Islet of Langerhans (tissue), 1 donor: ENCODE measurements around the gene RASGRP4.

Experiments
- FAIRE-seq: peaks from one replicate; lab custom pipeline; 2011; peaks lifted over from hg19 to GRCh38; lab: Jason Lieb, UNC

Gene RASGRP4

DNA sequence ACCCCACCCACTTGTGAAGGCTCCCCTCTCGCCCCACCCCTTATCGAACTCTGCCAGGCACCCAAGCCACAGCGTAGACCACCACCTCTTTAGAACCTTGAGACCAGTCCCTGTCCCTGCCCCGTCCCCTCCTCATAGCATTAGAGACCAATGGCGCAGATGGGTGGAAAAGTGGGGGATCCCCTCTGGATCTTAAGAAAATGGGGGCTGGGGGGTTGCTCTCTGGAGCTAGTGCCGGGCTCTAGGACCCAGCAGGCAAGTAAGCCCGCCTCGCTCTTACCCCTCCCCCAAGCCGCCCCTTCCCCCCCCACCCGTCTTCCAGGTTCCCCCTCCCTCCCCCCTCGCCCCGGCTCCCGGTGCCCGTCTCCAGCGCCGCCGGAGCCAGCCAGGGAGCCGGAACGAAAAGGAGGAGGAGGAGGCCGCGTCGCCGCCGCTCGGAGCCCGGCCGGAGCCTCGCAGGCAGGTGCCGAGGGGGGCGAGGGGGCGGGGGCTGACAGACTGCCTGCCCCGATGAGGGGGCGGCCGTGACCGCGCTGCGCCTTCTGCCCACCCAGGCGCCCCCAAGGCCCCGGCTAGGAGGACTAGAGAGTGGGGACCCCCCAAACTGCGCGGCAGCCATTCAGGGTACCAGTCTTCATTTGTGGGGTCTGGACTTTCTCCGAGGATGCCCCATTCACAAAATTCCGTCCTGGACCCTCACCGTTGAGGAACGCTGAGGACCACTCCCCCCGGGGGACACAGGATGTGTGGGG lies 37.5 kb downstream of the RASGRP4 start, which contains the start of gene SPRED3:
Gene SPRED3, plus strand, starts transcription at position 349 of the 752 bp plus-strand sequence. CDS start 1,606 bp downstream, outside the sequence.
- no peak for FAIRE-seq

GRCh38 chr19:38387550-38388348 lies 38.3 kb downstream of the RASGRP4 start, which contains the start of gene GGN:
TSS of gene GGN (minus strand) at chr19:38388034. CDS start at chr19:38387261, 773 bp downstream.
- FAIRE-seq, result no peak

DNA sequence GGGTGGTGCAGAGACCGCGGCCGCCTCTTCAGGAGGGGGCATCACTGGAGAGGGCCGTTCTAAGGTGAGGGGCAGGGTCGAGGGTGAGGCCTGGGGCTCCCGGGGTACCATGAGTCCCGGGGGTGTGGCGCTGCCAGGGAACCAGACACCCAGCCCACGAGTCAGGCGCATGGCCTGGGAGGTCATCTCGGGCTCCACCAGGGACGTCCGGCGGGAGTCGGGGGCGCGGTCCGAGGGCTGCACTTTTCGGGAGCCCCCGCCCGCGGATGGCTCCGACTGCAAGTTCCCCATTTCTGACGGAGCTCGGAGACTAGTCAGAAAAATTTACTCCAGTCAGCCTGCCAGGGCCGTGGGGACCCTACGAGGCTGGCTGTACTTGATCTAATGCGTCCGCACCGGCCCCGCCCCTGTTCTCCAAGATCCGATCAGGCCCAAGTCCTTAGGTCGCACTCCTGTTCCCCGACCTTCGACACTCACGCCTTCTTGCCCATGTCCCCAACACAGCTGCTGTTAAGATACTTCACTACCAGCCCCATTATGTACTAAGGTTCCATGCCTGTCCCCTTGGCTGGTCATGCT lies 39.0 kb downstream of the RASGRP4 start:
- no peak for FAIRE-seq

- no peak for FAIRE-seq
These were observed 39.6 kb downstream of the RASGRP4 start for GRCh38 chr19:38386300-38386970.

- FAIRE-seq, result no peak
These were observed 40.2 kb downstream of the RASGRP4 start for GRCh38 chr19:38385804-38386257.

DNA sequence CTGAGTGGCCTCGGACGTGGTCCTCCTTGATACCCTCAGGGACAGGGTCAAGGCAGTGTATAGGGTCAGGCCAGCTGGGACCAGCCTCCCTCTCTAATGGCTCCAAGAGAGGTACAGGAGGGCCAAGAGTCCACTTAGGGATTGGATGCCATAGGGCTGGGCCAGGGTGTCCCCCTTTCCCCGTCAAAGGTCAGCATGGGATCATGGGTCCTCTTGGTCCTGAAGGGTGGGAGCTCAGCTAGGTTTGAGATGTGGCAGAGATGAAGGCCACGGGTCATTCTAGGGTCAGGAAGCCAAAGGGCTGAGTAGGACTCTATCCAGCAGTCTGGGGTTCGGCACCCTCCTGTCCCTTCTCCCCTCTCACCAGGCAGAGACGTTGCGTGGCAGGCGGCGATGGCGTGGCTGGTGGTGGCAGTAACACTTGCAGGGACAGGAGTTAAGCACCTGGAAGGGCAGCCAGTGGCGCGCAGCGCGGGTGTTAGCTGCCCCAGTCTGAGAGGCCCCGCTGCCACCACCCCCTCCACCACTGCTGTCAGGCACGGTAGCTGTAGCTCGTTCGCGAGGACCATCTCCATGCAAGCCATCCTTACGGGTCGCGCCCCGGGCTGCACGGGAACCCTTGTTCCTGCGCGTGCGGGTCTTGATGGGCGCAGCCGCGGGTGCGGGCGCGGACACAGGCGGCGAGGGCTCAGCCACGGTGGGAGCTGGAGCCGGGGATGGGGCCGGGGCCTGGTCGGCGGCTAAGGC lies 40.8 kb downstream of the RASGRP4 start:
- FAIRE-seq, result no peak

DNA sequence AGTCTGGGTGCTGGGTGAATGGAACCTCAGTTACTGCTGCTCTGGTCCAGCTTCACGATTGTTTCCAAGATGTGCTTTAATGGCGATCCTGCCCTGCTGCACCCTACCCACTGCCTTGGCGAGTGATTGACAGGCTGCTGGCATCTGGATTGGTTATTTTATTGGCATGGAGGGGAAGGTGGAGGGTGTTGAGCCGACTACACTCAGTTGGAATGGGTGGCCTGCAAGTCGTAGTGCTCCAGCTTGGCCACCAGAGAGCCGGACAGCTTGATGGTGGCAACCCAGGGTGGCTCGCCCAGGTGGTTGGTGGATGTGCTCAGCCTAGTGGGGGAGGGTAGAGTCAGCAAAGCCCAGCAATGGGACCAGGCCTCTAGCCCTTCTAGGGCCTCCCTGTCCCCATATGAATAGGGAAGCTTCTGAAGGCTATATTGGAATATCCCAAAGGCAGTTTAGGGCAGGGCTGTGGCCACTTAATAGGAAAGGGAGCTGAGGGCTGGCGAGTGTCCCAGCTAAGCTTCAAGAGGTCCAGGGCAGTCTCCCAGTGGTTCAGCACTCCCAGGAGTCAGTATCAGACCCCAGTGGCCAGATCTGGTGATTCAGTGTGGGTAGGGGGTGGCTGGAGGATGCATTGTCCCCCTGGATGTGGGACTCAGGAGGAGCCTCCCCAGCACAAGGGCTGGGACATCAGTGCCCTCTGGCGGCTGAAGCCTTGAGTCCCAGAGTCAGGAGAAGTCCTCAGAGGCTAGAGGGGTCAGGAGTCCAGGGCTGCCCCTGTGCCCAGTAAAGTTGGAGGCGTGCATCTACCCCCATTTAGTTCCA lies 41.6 kb downstream of the RASGRP4 start:
- FAIRE-seq, result no peak

GRCh38 chr19:38383743-38384142 lies 42.3 kb downstream of the RASGRP4 start:
- no peak for FAIRE-seq

GRCh38 chr19:38383184-38383583 lies 42.8 kb downstream of the RASGRP4 start:
- FAIRE-seq, result no peak

DNA sequence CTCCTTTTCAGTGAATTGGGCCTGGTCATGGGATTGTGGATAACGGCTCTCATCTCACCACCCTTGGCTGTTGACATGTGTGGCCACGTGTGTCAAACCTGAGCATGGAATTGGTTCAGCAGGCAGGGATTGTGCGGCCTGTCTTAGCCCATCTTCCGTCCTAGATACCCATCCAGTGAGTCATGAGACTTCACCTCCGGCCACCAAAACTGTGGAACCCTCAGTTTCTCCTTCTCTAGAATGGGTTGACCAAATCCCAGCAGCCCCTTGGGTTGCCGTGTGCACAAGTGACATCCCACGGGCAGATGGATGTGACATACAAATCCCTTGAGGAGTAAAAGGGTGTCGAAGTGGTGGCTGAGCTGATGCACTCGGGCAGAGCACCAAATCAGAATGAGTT lies 44.9 kb downstream of the RASGRP4 start:
- no peak for FAIRE-seq

GRCh38 chr19:38378866-38379265 lies 47.2 kb downstream of the RASGRP4 start:
- FAIRE-seq, result no peak

DNA sequence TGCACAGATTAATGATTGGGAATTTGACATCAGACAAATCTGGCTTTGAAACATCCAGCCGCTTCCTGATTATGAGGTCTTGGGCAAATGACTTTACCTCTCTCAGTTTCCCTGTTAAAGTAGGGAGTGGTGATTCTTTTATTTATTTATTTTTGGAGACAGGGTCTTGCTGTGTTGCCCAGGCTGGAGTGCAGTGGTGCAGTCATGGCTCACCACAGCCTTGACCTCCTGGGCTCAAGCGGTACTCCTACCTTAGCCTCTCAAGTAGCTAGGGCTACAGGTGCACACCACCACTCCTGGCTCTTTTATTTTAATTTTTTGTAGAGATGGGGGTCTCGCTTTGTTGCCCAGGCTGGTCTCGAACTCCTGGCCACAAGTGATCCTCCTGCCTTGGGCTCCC lies 49.0 kb downstream of the RASGRP4 start:
- FAIRE-seq, result no peak

DNA sequence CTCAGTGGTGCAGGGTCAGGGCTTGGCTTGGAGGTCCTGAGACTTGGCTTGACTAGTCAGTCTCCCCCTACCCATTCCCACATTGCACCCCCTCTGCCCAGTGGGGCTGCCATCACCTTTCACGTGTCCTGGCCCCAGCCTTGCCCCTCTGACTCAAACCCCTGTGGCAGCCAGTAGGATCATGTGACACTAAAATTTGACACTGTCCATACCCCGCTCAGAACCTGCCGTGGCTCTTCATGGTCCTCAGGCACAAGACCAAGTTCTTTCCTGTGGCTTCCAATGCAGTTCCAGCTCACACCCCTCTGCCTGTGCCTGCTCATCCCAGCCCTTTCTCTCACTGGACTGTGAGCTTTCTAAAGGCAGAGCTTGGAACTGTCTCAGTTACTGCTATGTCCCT lies 49.4 kb downstream of the RASGRP4 start:
- no peak for FAIRE-seq

DNA sequence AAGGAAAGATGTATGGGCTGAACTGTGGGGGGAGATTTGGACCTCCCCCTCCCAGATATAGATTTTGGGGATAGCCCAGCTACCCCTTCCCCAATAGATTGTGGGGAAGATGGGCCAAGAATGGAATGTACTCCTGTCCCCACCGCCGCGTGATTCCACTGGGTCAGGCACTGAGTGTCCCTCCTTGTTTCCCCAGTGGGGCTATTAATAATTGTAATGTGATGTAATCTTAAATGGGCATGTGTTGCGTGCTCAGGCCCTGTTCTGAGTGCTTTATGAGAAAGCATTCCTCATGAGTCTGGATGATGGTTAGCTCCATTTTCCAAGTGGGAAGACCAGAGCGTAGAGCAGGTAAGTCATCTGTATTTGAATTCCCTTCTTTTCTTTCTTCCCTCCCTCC lies 50.3 kb downstream of the RASGRP4 start:
- FAIRE-seq, result no peak

DNA sequence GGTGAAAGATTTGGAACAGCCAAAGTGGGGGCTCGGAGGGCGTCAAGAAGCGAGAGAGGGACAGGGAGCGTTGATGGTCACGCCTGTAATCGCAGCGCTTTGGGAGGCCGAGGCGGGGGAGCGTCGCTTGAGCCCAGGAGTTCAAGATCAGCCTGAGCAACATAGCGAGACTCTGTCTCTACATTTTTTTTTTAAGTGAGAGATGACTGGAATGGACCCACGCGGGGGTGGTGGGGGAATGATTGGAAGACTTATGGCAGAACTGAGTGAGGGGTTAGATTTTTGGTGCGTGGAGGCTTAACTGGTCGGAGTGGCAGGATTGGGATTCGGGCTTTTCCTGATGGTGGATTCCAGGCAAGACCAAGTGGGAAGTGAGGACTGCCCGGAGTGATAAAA lies 50.9 kb downstream of the RASGRP4 start:
- FAIRE-seq, result no peak

- FAIRE-seq, result peak; percentile 82
These were observed 51.5 kb downstream of the RASGRP4 start, which contains the start of gene PSMD8 for GRCh38 chr19:38374332-38375097. TSS of gene PSMD8 (plus strand) at chr19:38374571. CDS start at chr19:38374602, 31 bp downstream.

GRCh38 chr19:38373907-38374331 lies 52.1 kb downstream of the RASGRP4 start:
- FAIRE-seq, result no peak

GRCh38 chr19:38371081-38371480 lies 54.9 kb downstream of the RASGRP4 start:
- FAIRE-seq, result no peak

DNA sequence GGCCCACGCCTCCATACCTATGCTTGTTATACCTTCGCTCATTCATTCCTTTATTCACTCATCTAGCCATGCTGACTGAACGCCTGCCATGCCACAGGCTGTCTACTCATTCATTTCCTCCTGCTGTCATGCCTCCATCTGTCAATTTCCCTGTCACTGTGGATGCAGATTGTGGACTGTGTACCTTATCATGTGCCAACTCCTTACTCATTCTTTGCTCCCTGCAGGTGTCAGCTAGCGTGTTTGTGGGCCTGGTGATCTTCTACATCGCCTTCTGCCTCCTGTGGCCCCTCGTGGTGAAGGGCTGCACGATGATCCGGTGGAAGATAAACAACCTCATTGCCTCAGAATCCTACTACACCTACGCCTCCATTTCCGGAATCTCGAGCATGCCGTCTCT lies 55.7 kb downstream of the RASGRP4 start:
- FAIRE-seq, result no peak

GRCh38 chr19:38369584-38369983 lies 56.4 kb downstream of the RASGRP4 start:
- FAIRE-seq, result no peak
